Gastroesophageal sphincter (tissue), 4 donors: Measurements from ENCODE around the gene NAA10. TPM values are rescaled to one million over a fixed set of nuclear protein-coding genes. Genes with fewer than 3 reads are reported as not detected.

Experiments used
- ATAC-seq: fragments of 150-250 bp; one replicate; pipeline ENCODE4 v1.9.1; 2016; ENCODE audit warnings: mild to moderate bottlenecking, moderate library complexity
- H3K27ac ChIP-seq, 4 donors: fragments of 200-600 bp; sonication (generic) in 3 of 4; 1 replicate in 3 of 4; 2 replicates in 1 of 4; pipeline ENCODE4 v1.5.1; 2016 to 2019
- H3K27me3 ChIP-seq: fragments of 200-600 bp; sonication (generic); one replicate; pipeline ENCODE4 v1.5.1; 2019
- H3K36me3 ChIP-seq, 2 donors: fragments of 200-600 bp; sonication (generic); one replicate each; pipeline ENCODE4 v1.5.1; 2019; ENCODE audit warnings: control low read depth in 1 of 2
- H3K4me1 ChIP-seq, 3 donors: fragments of 200-600 bp; sonication (generic); 1 replicate in 2 of 3; 2 replicates in 1 of 3; pipeline ENCODE4 v1.5.1; 2016 to 2019; ENCODE audit warnings: control low read depth in 2 of 3
- H3K4me3 ChIP-seq, 2 donors: fragments of 200-600 bp; sonication (generic); one replicate each; pipeline ENCODE4 v1.5.1; 2019; ENCODE audit warnings: mild to moderate bottlenecking in 1 of 2, moderate library complexity in 1 of 2
- H3K9me3 ChIP-seq, 3 donors: fragments of 200-600 bp; sonication (generic); one replicate each; pipeline ENCODE4 v1.5.1; 2017 to 2019; ENCODE audit warnings: control low read depth in 2 of 3
- CTCF ChIP-seq, 4 experiments: fragments of 200-600 bp in 2 of 4; fragments of 450-650 bp in 2 of 4; sonication (generic) in 1 of 4; IDR thresholded peaks; one replicate each; pipeline ENCODE4 v1.5.1; 2017 to 2019; ENCODE audit warnings: antibody characterized with exemption in 4 of 4, mild to moderate bottlenecking in 2 of 4, moderate library complexity in 2 of 4
- EP300 ChIP-seq: sonication (generic); formaldehyde crosslinking; IDR thresholded peaks from one replicate; pipeline ENCODE4 v1.6.1; 2017; ENCODE audit warnings: antibody characterized with exemption, mild to moderate bottlenecking
- POLR2A ChIP-seq, 2 donors: fragments of 450-650 bp; IDR thresholded peaks; one replicate each; pipeline ENCODE4 v1.6.1; 2017; ENCODE audit warnings: antibody characterized with exemption in 2 of 2, mild to moderate bottlenecking in 2 of 2, moderate library complexity in 1 of 2
- POLR2AphosphoS5 ChIP-seq: sonication (generic); formaldehyde crosslinking; IDR thresholded peaks from one replicate; pipeline ENCODE4 v1.6.1; 2017; ENCODE audit warnings: antibody characterized with exemption
- WGBS, 2 donors: methylation state at CpG; one replicate each; pipeline ENCODE4 v1.1.5; 2018; ENCODE audit warnings: low coverage in 1 of 2; 5-methylcytosine and 5-hydroxymethylcytosine counted together
- small RNA-seq, 4 donors: library from RNA; depleted of rRNA; stranded (forward); fragments of <200 nt; gene quantifications; one replicate each; pipeline ENCODE3, GENCODE V24; 2016
- total RNA-seq, 4 donors: library from RNA; depleted of rRNA; stranded (reverse); fragments of >200 nt; gene quantifications; one replicate each; pipeline ENCODE4 v1.1.0, GENCODE V29; 2016

The NAA10 gene
- total RNA-seq, 4 donors from 2014 or later: 68.3 to 103 (median 89.2) TPM

DNA sequence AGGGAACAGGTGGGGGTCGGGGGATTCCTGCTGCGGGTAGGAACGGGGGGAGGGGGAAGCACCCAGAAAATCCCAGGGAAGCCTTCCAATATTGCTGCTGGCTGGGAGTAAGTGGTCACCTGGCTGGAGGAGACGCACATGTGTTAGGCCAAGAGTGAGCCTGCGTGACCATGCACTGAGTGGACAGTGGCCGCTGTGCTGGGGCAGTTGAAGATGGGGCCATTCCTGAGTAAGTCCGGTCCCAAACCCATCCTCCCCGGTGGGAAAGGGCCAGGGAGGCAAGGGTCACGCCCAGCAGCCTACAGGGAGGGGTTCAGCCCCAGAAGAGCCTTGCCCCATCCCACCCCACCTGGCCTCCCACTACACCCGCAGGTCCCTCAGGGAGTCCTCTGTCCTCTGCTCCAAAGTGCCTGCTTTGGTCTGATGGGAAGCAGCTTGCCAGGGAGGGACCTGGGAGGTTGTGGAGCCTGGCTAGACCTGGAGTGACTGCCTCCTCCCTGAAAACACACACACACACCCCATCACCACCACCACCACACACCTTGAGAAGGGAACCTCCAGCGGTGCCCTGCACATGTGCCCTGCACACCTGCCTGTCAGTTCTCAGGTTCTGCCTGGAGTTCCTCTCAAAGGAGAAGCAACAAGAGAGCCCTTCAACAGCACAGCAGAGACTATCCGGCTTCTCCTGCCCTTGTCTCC is 54.9 kb downstream of the NAA10 start:
- TF ChIP-seq POLR2A (IDR thresholded peaks at IDR 0.05) (no peak), EP300 (no peak), POLR2AphosphoS5 (no peak), CTCF (IDR thresholded peaks at IDR 0.05) (no peak)
- Histone ChIP-seq H3K4me1 (peaks cover 0 to 1% (median 0%) of the 10 kb centered on the region in 3 donors), H3K27ac (no peak overlapping the region), H3K4me3 (no peak overlapping the region), H3K36me3 (no peaks in the 10 kb centered on the region), H3K27me3 (peaks cover 89% of the 10 kb centered on the region), H3K9me3 (no peaks in the 10 kb centered on the region)
- ATAC-seq: no peak
- 43% methylated on average over 6 of the region's 12 CpGs; no CpG with 5 or more reads in 1 of the 2 donors for WGBS, 2 donors

Small RNAs within 50 kb of the gene (small RNA-seq; reads per million reads assigned to genes)
- gene MIR3202-1: 0 to 0.13 (median 0) reads per million in 4 donors

Other genes with a start within 250 kb of the NAA10 start
- gene SLC6A8, start 247.1 kb downstream of the NAA10 start, total RNA-seq: 10 to 100 TPM; 25.3 to 86.6 (median 37.9) TPM
- gene BCAP31, start 210.7 kb downstream of the NAA10 start, total RNA-seq: 100 to 1,000 TPM in 2 of 4 donors, 10 to 100 TPM in 2; 76.1 to 125 (median 104) TPM
- gene ABCD1, start 210.2 kb downstream of the NAA10 start, total RNA-seq: 10 to 100 TPM; 14.4 to 38.8 (median 22.0) TPM
- 10 to 100 TPM in 3 of 4 donors, 1 to 10 TPM in 1; 9.2 to 19.2 (median 16.8) TPM for gene PLXNB3, start 170.8 kb downstream of the NAA10 start, total RNA-seq
- 1 to 10 TPM in 3 of 4 donors, not detected in 1; 3.0 to 4.7 (median 4.4) TPM for gene SRPK3, start 154.0 kb downstream of the NAA10 start, total RNA-seq
- 100 to 1,000 TPM in 1 of 4 donors, 10 to 100 TPM in 3; 55.5 to 104 (median 59.7) TPM for gene IDH3G, start 140.7 kb downstream of the NAA10 start, total RNA-seq
- 100 to 1,000 TPM in 2 of 4 donors, 10 to 100 TPM in 2; 75.8 to 126 (median 110) TPM for gene SSR4, start 140.4 kb downstream of the NAA10 start, total RNA-seq
- 10 to 100 TPM; 10.6 to 48.5 (median 26.4) TPM for gene PDZD4, start 104.5 kb downstream of the NAA10 start, total RNA-seq
- 10 to 100 TPM; 16.2 to 53.3 (median 26.7) TPM for gene L1CAM, start 48.9 kb downstream of the NAA10 start, total RNA-seq
- 1 to 10 TPM in 3 of 4 donors, under 1 TPM in 1; 0.81 to 7.9 (median 3.8) TPM for gene AVPR2, start 30.4 kb downstream of the NAA10 start, total RNA-seq
- 10 to 100 TPM; 10.9 to 26.0 (median 18.1) TPM for gene ARHGAP4, start 8.8 kb downstream of the NAA10 start, total RNA-seq
- 10 to 100 TPM in 3 of 4 donors, 1 to 10 TPM in 1; 8.1 to 15.0 (median 12.5) TPM for gene RENBP, start 9.6 kb upstream of the NAA10 start, total RNA-seq
- gene HCFC1, start 36.8 kb upstream of the NAA10 start, total RNA-seq: 10 to 100 TPM; 32.9 to 94.4 (median 43.1) TPM
- gene TMEM187, start 37.7 kb upstream of the NAA10 start, total RNA-seq: 1 to 10 TPM; 1.5 to 9.5 (median 5.4) TPM
- 10 to 100 TPM; 33.0 to 84.7 (median 41.6) TPM for gene IRAK1, start 84.9 kb upstream of the NAA10 start, total RNA-seq
- gene MECP2, start 162.7 kb upstream of the NAA10 start, total RNA-seq: 10 to 100 TPM; 65.1 to 87.8 (median 82.5) TPM
- gene OPN1LW, start 209.2 kb upstream of the NAA10 start, total RNA-seq: not detected
- not detected for gene OPN1MW, start 247.6 kb upstream of the NAA10 start, total RNA-seq